A204.1 (cell line): ENCODE measurements around the gene MED26.

Experiments
- FAIRE-seq: peaks from 2 replicates; lab custom pipeline; 2012; peaks lifted over from hg19 to GRCh38; lab: Jason Lieb, UNC

Gene MED26

GRCh38 chr19:16589917-16590316 lies 38.1 kb downstream of the MED26 start:
- no peak for FAIRE-seq

GRCh38 chr19:16588824-16589577 lies 39.0 kb downstream of the MED26 start:
- FAIRE-seq = no peak

- no peak for FAIRE-seq
Measured at GRCh38 chr19:16587833-16588823, 39.9 kb downstream of the MED26 start.

GRCh38 chr19:16586991-16587832 lies 40.8 kb downstream of the MED26 start:
- FAIRE-seq = no peak

- no peak for FAIRE-seq
Measured at GRCh38 chr19:16586477-16586871, 41.5 kb downstream of the MED26 start.

GRCh38 chr19:16585808-16586476 lies 42.1 kb downstream of the MED26 start:
- no peak for FAIRE-seq

GRCh38 chr19:16585094-16585801 lies 42.8 kb downstream of the MED26 start:
- FAIRE-seq = no peak

GRCh38 chr19:16584248-16585093 lies 43.5 kb downstream of the MED26 start:
- no peak for FAIRE-seq

- no peak for FAIRE-seq
Measured at GRCh38 chr19:16582486-16583261, 45.3 kb downstream of the MED26 start.

GRCh38 chr19:16581971-16582343 lies 46.0 kb downstream of the MED26 start:
- no peak for FAIRE-seq

- FAIRE-seq = no peak
Measured at GRCh38 chr19:16581145-16581970, 46.6 kb downstream of the MED26 start.

GRCh38 chr19:16579381-16579780 lies 48.6 kb downstream of the MED26 start:
- FAIRE-seq = no peak

GRCh38 chr19:16577531-16577985 lies 50.4 kb downstream of the MED26 start:
- FAIRE-seq = no peak

GRCh38 chr19:16576690-16577530 lies 51.1 kb downstream of the MED26 start:
- no peak for FAIRE-seq

GRCh38 chr19:16575861-16576689 lies 51.9 kb downstream of the MED26 start:
- FAIRE-seq = no peak

GRCh38 chr19:16575282-16575681 lies 52.7 kb downstream of the MED26 start:
- FAIRE-seq = no peak
